SK-N-SH treated with all-trans-retinoic acid at 6 μM for 48 hours (cell line): ENCODE results near the gene ITGB4.
A peak's percentile ranks its signal among the peaks of the same experiment; 100 is the strongest.

ENCODE experiments used
- ARNTL ChIP-seq: fragments of 450-650 bp; formaldehyde crosslinking; IDR thresholded peaks from 2 replicates; pipeline ENCODE4 v1.5.0; 2020; ENCODE audit warnings: low read depth, mild to moderate bottlenecking, moderate library complexity, borderline replicate concordance
- BACH2 ChIP-seq: fragments of 250-450 bp; sonication (Bioruptor Pico); IDR thresholded peaks from 2 replicates; pipeline ENCODE4 v1.9.0; 2021; ENCODE audit warnings: mild to moderate bottlenecking, borderline replicate concordance
- ESRRG ChIP-seq: fragments of 250-450 bp; sonication (Bioruptor Pico); IDR thresholded peaks from 2 replicates; pipeline ENCODE4 v1.6.1; 2021; ENCODE audit warnings: mild to moderate bottlenecking
- PATZ1 ChIP-seq: fragments of 250-450 bp; sonication (Bioruptor Pico); IDR thresholded peaks from 2 replicates; pipeline ENCODE4 v1.8.0; 2020; ENCODE audit warnings: mild to moderate bottlenecking, moderate library complexity, borderline replicate concordance
- PPARA ChIP-seq: fragments of 250-450 bp; sonication (Bioruptor Pico); IDR thresholded peaks from 2 replicates; pipeline ENCODE4 v1.5.0; 2020; ENCODE audit warnings: mild to moderate bottlenecking, borderline replicate concordance
- ZC3H10 ChIP-seq: fragments of 250-450 bp; sonication (Bioruptor Pico); IDR thresholded peaks from 2 replicates; pipeline ENCODE4 v1.5.1; 2021; ENCODE audit warnings: mild to moderate bottlenecking, moderate library complexity
- ZFP3 ChIP-seq: fragments of 250-450 bp; sonication (Bioruptor Pico); IDR thresholded peaks from 2 replicates; pipeline ENCODE4 v1.5.0; 2020; ENCODE audit warnings: mild to moderate bottlenecking, moderate library complexity
- ZNF70 ChIP-seq: fragments of 450-650 bp; formaldehyde crosslinking; IDR thresholded peaks from 2 replicates; pipeline ENCODE4 v1.5.0; 2020; ENCODE audit warnings: mild to moderate bottlenecking, moderate library complexity
- TF ChIP-seq, protein P1 (sequence below): fragments of 250-450 bp; sonication (Bioruptor Pico); IDR thresholded peaks from 2 replicates; pipeline ENCODE4 v1.5.1; 2021; ENCODE audit warnings: mild to moderate bottlenecking, moderate library complexity
- TF ChIP-seq, protein P2 (sequence below): fragments of 250-450 bp; sonication (Bioruptor Pico); IDR thresholded peaks from 2 replicates; pipeline ENCODE4 v1.5.0; 2020; ENCODE audit warnings: mild to moderate bottlenecking, moderate library complexity

DNA sequence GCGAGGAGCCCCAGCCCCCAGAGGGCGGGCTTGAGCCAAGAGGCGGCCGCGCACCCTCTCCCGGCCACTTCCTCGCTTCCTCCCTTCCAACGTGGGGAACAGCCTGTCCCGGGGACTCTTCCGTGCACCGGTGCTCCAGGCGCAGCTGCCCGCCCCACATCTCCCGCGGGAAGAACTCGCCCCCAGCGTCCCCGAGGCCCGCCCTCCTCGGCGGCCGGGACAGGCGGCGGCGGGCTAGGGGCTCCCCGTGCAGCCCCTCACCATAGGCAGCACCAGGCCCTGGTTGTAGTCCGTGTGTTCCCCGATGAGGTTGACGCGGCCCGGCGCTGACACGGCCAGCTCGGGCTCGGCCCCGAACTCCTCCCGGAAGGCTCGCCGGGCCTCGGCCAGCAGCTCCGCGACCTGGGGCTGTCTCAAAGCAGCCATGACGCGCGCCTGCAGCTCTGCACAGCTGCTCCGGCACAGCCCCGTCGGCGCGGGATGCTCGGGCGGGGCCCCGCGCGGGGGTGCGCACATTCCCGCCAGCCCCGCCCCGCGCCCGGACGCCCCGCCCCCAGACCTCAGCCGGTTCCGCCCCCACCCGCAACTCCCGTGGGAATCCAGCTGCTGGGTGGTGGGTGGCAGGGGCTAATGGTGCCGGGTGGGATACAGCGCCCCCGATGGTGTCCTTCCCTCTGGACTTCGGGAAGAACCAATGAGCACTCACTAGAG, 43.6 kb downstream of the ITGB4 start, which contains the start of gene GALK1:
- TF ChIP-seq ZNF70 (CRISPR knock-in tag) (no peak), ZC3H10 (CRISPR knock-in tag) (no peak), ARNTL (CRISPR knock-in tag) (no peak), PATZ1 (CRISPR knock-in tag) (peak; percentile 14; the same call in 1 of the 2 replicates), BACH2 (CRISPR knock-in tag) (no peak), PPARA (no peak), ZFP3 (CRISPR knock-in tag) (no peak), ESRRG (CRISPR knock-in tag) (no peak)
- TF ChIP-seq, protein P1, sequence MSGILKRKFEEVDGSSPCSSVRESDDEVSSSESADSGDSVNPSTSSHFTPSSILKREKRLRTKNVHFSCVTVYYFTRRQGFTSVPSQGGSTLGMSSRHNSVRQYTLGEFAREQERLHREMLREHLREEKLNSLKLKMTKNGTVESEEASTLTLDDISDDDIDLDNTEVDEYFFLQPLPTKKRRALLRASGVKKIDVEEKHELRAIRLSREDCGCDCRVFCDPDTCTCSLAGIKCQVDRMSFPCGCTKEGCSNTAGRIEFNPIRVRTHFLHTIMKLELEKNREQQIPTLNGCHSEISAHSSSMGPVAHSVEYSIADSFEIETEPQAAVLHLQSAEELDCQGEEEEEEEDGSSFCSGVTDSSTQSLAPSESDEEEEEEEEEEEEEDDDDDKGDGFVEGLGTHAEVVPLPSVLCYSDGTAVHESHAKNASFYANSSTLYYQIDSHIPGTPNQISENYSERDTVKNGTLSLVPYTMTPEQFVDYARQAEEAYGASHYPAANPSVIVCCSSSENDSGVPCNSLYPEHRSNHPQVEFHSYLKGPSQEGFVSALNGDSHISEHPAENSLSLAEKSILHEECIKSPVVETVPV (CRISPR knock-in tag), result no peak
- TF ChIP-seq, protein P2, sequence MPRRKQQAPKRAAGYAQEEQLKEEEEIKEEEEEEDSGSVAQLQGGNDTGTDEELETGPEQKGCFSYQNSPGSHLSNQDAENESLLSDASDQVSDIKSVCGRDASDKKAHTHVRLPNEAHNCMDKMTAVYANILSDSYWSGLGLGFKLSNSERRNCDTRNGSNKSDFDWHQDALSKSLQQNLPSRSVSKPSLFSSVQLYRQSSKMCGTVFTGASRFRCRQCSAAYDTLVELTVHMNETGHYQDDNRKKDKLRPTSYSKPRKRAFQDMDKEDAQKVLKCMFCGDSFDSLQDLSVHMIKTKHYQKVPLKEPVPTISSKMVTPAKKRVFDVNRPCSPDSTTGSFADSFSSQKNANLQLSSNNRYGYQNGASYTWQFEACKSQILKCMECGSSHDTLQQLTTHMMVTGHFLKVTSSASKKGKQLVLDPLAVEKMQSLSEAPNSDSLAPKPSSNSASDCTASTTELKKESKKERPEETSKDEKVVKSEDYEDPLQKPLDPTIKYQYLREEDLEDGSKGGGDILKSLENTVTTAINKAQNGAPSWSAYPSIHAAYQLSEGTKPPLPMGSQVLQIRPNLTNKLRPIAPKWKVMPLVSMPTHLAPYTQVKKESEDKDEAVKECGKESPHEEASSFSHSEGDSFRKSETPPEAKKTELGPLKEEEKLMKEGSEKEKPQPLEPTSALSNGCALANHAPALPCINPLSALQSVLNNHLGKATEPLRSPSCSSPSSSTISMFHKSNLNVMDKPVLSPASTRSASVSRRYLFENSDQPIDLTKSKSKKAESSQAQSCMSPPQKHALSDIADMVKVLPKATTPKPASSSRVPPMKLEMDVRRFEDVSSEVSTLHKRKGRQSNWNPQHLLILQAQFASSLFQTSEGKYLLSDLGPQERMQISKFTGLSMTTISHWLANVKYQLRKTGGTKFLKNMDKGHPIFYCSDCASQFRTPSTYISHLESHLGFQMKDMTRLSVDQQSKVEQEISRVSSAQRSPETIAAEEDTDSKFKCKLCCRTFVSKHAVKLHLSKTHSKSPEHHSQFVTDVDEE (CRISPR knock-in tag), result no peak; the same call in 1 of the 2 replicates
